GM10266 (cell line): ENCODE results near the gene VWDE.

ENCODE experiments used
- DNase-seq: peaks from one replicate; pipeline ENCODE4 v3.0.0; 2012; ENCODE audit errors: extremely low spot score
- CTCF ChIP-seq: IDR thresholded peaks from 2 replicates; pipeline ENCODE4 v1.5.1; 2012; ENCODE audit warnings: mild to moderate bottlenecking, low read depth; ENCODE audit not compliant: control insufficient read depth, insufficient read depth; ENCODE audit errors: missing control alignments

The VWDE gene

GRCh38 chr7:12434012-12434642 lies 30.5 kb upstream of the VWDE start:
- no peak for DNase-seq
- peak; percentile 33 for TF ChIP-seq CTCF

GRCh38 chr7:12431886-12432556 lies 28.4 kb upstream of the VWDE start:
- no peak for DNase-seq
- no peak for TF ChIP-seq CTCF

- TF ChIP-seq CTCF, result no peak
- no peak for DNase-seq
Measured at GRCh38 chr7:12425311-12425710, 21.6 kb upstream of the VWDE start.

- DNase-seq, result no peak
- TF ChIP-seq CTCF, result no peak
Measured at GRCh38 chr7:12423997-12424745, 20.5 kb upstream of the VWDE start.

GRCh38 chr7:12423355-12423996 lies 19.8 kb upstream of the VWDE start:
- TF ChIP-seq CTCF, result no peak

GRCh38 chr7:12422554-12423320 lies 19.1 kb upstream of the VWDE start:
- DNase-seq, result no peak
- TF ChIP-seq CTCF, result no peak

More at GRCh38 chr7:12423355-12423996, 19.8 kb upstream of the VWDE start:
- no peak for DNase-seq
